Measurements from ENCODE around the gene MALRD1.

- no peak for TF ChIP-seq CTCF (conservative IDR thresholded peaks at IDR 0.05; ENCODE audit: low read depth, low read length)
- no peak for TF ChIP-seq EZH2 (IDR thresholded peaks at IDR 0.05; ENCODE audit: borderline replicate concordance, low read depth, low read length, poor library complexity, severe bottlenecking)
Observed at GRCh38 chr10:19043431-19043830, 5.2 kb upstream of the MALRD1 start.

All from A673 (cell line).